C4-2B (cell line): ENCODE data around the gene GJD2.

Experiments used
- H3K27ac ChIP-seq: fragments of 450-650 bp; 2 replicates; pipeline ENCODE4 v1.5.1; 2017
- CTCF ChIP-seq: fragments of 450-650 bp; conservative IDR thresholded peaks from 2 replicates; pipeline ENCODE4 v1.5.1; 2017; ENCODE audit warnings: mild to moderate bottlenecking
- ZFX ChIP-seq: fragments of 450-650 bp; IDR thresholded peaks from 2 replicates; pipeline ENCODE4 v1.6.1; 2017

Gene GJD2

GRCh38 chr15:34729056-34729455 lies 25.7 kb downstream of the GJD2 start:
- TF ChIP-seq ZFX = no peak
- no peak for TF ChIP-seq CTCF
- H3K27ac ChIP-seq = no peak overlapping the region

GRCh38 chr15:34726406-34727100 lies 28.2 kb downstream of the GJD2 start:
- H3K27ac ChIP-seq = no peak overlapping the region
- no peak for TF ChIP-seq CTCF
- no peak for TF ChIP-seq ZFX

DNA sequence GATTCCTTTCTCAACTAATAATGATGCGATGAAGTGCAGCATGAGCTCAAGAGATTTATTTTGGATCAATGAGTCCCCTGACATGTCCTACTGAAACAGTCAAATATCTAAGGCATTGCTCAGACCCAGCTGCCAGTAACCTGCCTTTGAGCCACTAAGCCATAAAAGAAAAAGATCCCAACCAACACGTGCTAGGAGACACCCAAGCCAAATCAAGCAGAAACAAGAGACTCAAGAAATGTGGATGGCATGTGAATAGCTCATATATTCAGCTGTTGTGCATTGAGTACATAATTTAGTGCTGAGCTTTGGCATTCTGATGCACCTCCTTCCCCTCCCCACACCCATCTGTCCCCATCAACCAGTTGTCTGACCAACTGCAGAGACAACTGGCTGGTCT lies 29.2 kb downstream of the GJD2 start:
- no peak for TF ChIP-seq CTCF
- no peak for TF ChIP-seq ZFX
- H3K27ac ChIP-seq = no peak overlapping the region

GRCh38 chr15:34724481-34724880 lies 30.3 kb downstream of the GJD2 start:
- no peak overlapping the region for H3K27ac ChIP-seq
- no peak for TF ChIP-seq ZFX
- no peak for TF ChIP-seq CTCF

- TF ChIP-seq ZFX = no peak
- no peak for TF ChIP-seq CTCF
- H3K27ac ChIP-seq = no peak overlapping the region
Measured at GRCh38 chr15:34722439-34722836, 32.4 kb downstream of the GJD2 start.

GRCh38 chr15:34721802-34722438 lies 32.9 kb downstream of the GJD2 start:
- no peak overlapping the region for H3K27ac ChIP-seq
- TF ChIP-seq ZFX (no peak), CTCF (no peak)

GRCh38 chr15:34721157-34721801 lies 33.5 kb downstream of the GJD2 start:
- no peak overlapping the region for H3K27ac ChIP-seq
- TF ChIP-seq CTCF = no peak
- no peak for TF ChIP-seq ZFX
